ENCODE results near the gene AEN. TPM values are rescaled to one million over a fixed set of nuclear protein-coding genes. Genes with fewer than 3 reads are reported as not detected.
A peak's percentile ranks its signal among the peaks of the same experiment; 100 is the strongest.

Gene AEN
- 18.4 TPM for total RNA-seq

GRCh38 chr15:88620995-88621772 lies at the start of gene AEN:
AEN (plus strand) TSS chr15:88621340; CDS start chr15:88626210, 4,870 bp downstream.
- peak within 1 kb of the TSS; percentile 82 for H3K27ac ChIP-seq
- peak; percentile 68 to 81 for TF ChIP-seq POLR2AphosphoS5 (IDR thresholded peaks at IDR 0.05; ENCODE audit: insufficient read depth in 1 of 2, low read depth in 1 of 2)
- TF ChIP-seq POLR2A (IDR thresholded peaks at IDR 0.05), result no peak
- H3K4me3 ChIP-seq, result peak within 1 kb of the TSS; percentile 86 to 96
- DNase-seq (ENCODE audit: extremely low spot score in 2 of 2), result peak in 1 of 2 donors; percentile 98
- H3K9me3 ChIP-seq, result no peaks in the 10 kb centered on the region
- no peaks in the 10 kb centered on the region for H3K27me3 ChIP-seq
- intact Hi-C loops (cut with DNase I), result no loop called here
- H3K4me1 ChIP-seq, result peaks cover 56% of the 10 kb centered on the region
- peaks cover 0 to 4% of the 10 kb centered on the region in 2 donors for H3K36me3 ChIP-seq

GRCh38 chr15:88571852-88572259 lies 49.3 kb upstream of the AEN start:
- Histone ChIP-seq H3K4me3 (no peak overlapping the region), H3K4me1 (no peaks in the 10 kb centered on the region), H3K9me3 (no peaks in the 10 kb centered on the region), H3K27ac (no peak overlapping the region), H3K27me3 (no peaks in the 10 kb centered on the region), H3K36me3 (no peaks in the 10 kb centered on the region)
- intact Hi-C loops (cut with DNase I), result no loop called here
- TF ChIP-seq POLR2AphosphoS5 (IDR thresholded peaks at IDR 0.05; ENCODE audit: insufficient read depth in 1 of 2, low read depth in 1 of 2), result no peak
- TF ChIP-seq CTCF (IDR thresholded peaks at IDR 0.05), result no peak
- TF ChIP-seq POLR2A (IDR thresholded peaks at IDR 0.05), result no peak
- no peak for DNase-seq (ENCODE audit: extremely low spot score in 2 of 2)

- no peak for TF ChIP-seq CTCF (IDR thresholded peaks at IDR 0.05)
- TF ChIP-seq POLR2AphosphoS5 (IDR thresholded peaks at IDR 0.05; ENCODE audit: insufficient read depth in 1 of 2, low read depth in 1 of 2), result no peak
- TF ChIP-seq POLR2A (IDR thresholded peaks at IDR 0.05), result no peak
Observed at GRCh38 chr15:88574077-88574476, 47.1 kb upstream of the AEN start.

GRCh38 chr15:88574655-88575054 lies 46.5 kb upstream of the AEN start:
- H3K36me3 ChIP-seq, result no peaks in the 10 kb centered on the region
- no peak overlapping the region for H3K4me3 ChIP-seq
- H3K27ac ChIP-seq, result no peak overlapping the region
- DNase-seq (ENCODE audit: extremely low spot score in 2 of 2), result no peak
- no peaks in the 10 kb centered on the region for H3K27me3 ChIP-seq
- TF ChIP-seq CTCF (IDR thresholded peaks at IDR 0.05) (no peak), POLR2A (IDR thresholded peaks at IDR 0.05) (no peak), POLR2AphosphoS5 (IDR thresholded peaks at IDR 0.05; ENCODE audit: insufficient read depth in 1 of 2, low read depth in 1 of 2) (no peak)
- no peaks in the 10 kb centered on the region for H3K9me3 ChIP-seq
- intact Hi-C loops (cut with DNase I), result no loop called here
- no peaks in the 10 kb centered on the region for H3K4me1 ChIP-seq

More at GRCh38 chr15:88574077-88574476, 47.1 kb upstream of the AEN start:
- no peaks in the 10 kb centered on the region for H3K9me3 ChIP-seq
- H3K4me3 ChIP-seq, result no peak overlapping the region
- DNase-seq (ENCODE audit: extremely low spot score in 2 of 2), result no peak
- no peaks in the 10 kb centered on the region for H3K27me3 ChIP-seq
- no peaks in the 10 kb centered on the region for H3K4me1 ChIP-seq
- no peak overlapping the region for H3K27ac ChIP-seq
- intact Hi-C loops (cut with DNase I), result no loop called here
- H3K36me3 ChIP-seq, result no peaks in the 10 kb centered on the region

GRCh38 chr15:88579322-88579721 lies 41.8 kb upstream of the AEN start:
- Histone ChIP-seq H3K9me3 (no peaks in the 10 kb centered on the region), H3K27ac (no peak overlapping the region), H3K4me3 (no peak overlapping the region), H3K4me1 (no peaks in the 10 kb centered on the region), H3K27me3 (no peaks in the 10 kb centered on the region), H3K36me3 (no peaks in the 10 kb centered on the region)
- TF ChIP-seq CTCF (IDR thresholded peaks at IDR 0.05) (no peak), POLR2A (IDR thresholded peaks at IDR 0.05) (no peak), POLR2AphosphoS5 (IDR thresholded peaks at IDR 0.05; ENCODE audit: insufficient read depth in 1 of 2, low read depth in 1 of 2) (no peak)
- intact Hi-C loops (cut with DNase I), result no loop called here
- DNase-seq (ENCODE audit: extremely low spot score in 2 of 2), result no peak
